ENCODE data around the gene URAD.
"Not testable (repeated sequence)": the region's sequence is repeated elsewhere in the genome, so short reads cannot be mapped to it uniquely, and the experiment has no call there.

The URAD gene

GRCh38 chr13:27969866-27970229, 18.6 kb downstream of the URAD start:
- no peak for DNase-seq

GRCh38 chr13:27969082-27969865, 19.2 kb downstream of the URAD start, which contains the start of gene CDX2:
Gene CDX2 (minus strand): TSS chr13:27969315. CDS start chr13:27969006, 309 bp downstream.
- no peak for DNase-seq

- DNase-seq: no peak
Measured at GRCh38 chr13:27968316-27969081, 20.0 kb downstream of the URAD start.

GRCh38 chr13:27967736-27968315, 20.7 kb downstream of the URAD start:
- DNase-seq: no peak

- DNase-seq: no peak
Measured at GRCh38 chr13:27967203-27967735, 21.2 kb downstream of the URAD start.

GRCh38 chr13:27966641-27967202, 21.8 kb downstream of the URAD start:
- no peak for DNase-seq

GRCh38 chr13:27965740-27966640, 22.5 kb downstream of the URAD start:
- DNase-seq: no peak

GRCh38 chr13:27965343-27965739, 23.2 kb downstream of the URAD start:
- no peak for DNase-seq

GRCh38 chr13:27964741-27965323, 23.7 kb downstream of the URAD start:
- no peak for DNase-seq

GRCh38 chr13:27964206-27964605, 24.3 kb downstream of the URAD start:
- not testable (repeated sequence) for DNase-seq

- DNase-seq: no peak
Measured at GRCh38 chr13:27963491-27963890, 25.0 kb downstream of the URAD start.

- DNase-seq: no peak
Measured at GRCh38 chr13:27962982-27963381, 25.5 kb downstream of the URAD start.

GRCh38 chr13:27962128-27962841, 26.2 kb downstream of the URAD start:
- DNase-seq: no peak

GRCh38 chr13:27961227-27962085, 27.0 kb downstream of the URAD start:
- no peak for DNase-seq

- DNase-seq: no peak
Measured at GRCh38 chr13:27960362-27961226, 27.9 kb downstream of the URAD start.

GRCh38 chr13:27959976-27960361, 28.5 kb downstream of the URAD start:
- DNase-seq: no peak

GRCh38 chr13:27956576-27957300, 31.8 kb downstream of the URAD start:
- no peak for DNase-seq

- no peak for DNase-seq
Measured at GRCh38 chr13:27955014-27955591, 33.4 kb downstream of the URAD start.

Measured in fibroblast of skin of scalp (primary cell).